Testis (tissue), 3 donors: ENCODE results near the gene HES4. TPM values are rescaled to one million over a fixed set of nuclear protein-coding genes. Genes with fewer than 3 reads are reported as not detected.
"Not testable (repeated sequence)": the region's sequence is repeated elsewhere in the genome, so short reads cannot be mapped to it uniquely, and the experiment has no call there.

ENCODE experiments used
- DNase-seq: peaks from one replicate; pipeline ENCODE4 v3.0.0-alpha.2; 2019
- H3K27ac ChIP-seq, 2 donors: fragments of 200-600 bp; sonication (generic); one replicate each; pipeline ENCODE4 v1.5.1; 2019
- H3K27me3 ChIP-seq: fragments of 200-600 bp; sonication (generic); one replicate; pipeline ENCODE4 v1.5.1; 2019
- H3K36me3 ChIP-seq: fragments of 200-600 bp; sonication (generic); one replicate; pipeline ENCODE4 v1.5.1; 2017; ENCODE audit warnings: low read depth; ENCODE audit errors: missing control alignments
- H3K4me1 ChIP-seq: fragments of 200-600 bp; sonication (generic); one replicate; pipeline ENCODE4 v1.5.1; 2019
- H3K4me3 ChIP-seq, 2 donors: fragments of 200-600 bp; sonication (generic); one replicate each; pipeline ENCODE4 v1.5.1; 2017 to 2019
- H3K9me3 ChIP-seq: fragments of 200-600 bp; sonication (generic); one replicate; pipeline ENCODE4 v1.5.1; 2017
- CTCF ChIP-seq, 3 experiments: fragments of 450-650 bp in 2 of 3; fragments of 200-600 bp in 1 of 3; sonication (generic) in 1 of 3; IDR thresholded peaks; one replicate each; pipeline ENCODE4 v1.5.1; 2016 to 2019; ENCODE audit warnings: antibody characterized with exemption in 3 of 3, mild to moderate bottlenecking in 2 of 3, moderate library complexity in 1 of 3
- POLR2A ChIP-seq: fragments of 450-650 bp; IDR thresholded peaks from one replicate; pipeline ENCODE4 v1.6.1; 2017; ENCODE audit warnings: antibody characterized with exemption, mild to moderate bottlenecking, moderate library complexity
- WGBS, 2 donors: methylation state at CpG; one replicate each; pipeline ENCODE4 v1.1.5; 2018; 5-methylcytosine and 5-hydroxymethylcytosine counted together
- intact Hi-C: fragments of 100-400 bp; cut with DNase I; formaldehyde crosslinking; loops from one replicate; pipeline ENCODE4 v1.15.1; 2023; ENCODE audit warnings: low total_unique reads
- polyA plus RNA-seq: library from polyadenylated mRNA; stranded (reverse); fragments of 350-450 nt; fragmentation: Illumina TruSeq; extraction: RNeasy Lipid Tissue Mini Kit (QIAGEN cat#74804); gene quantifications from one replicate; pipeline ENCODE4 v1.2.3, GENCODE V29; 2014; ENCODE audit warnings: low read depth, low replicate concordance; ENCODE audit not compliant: insufficient read depth
- total RNA-seq, 2 donors: library from RNA; depleted of rRNA; stranded (reverse); fragments of >200 nt; gene quantifications; one replicate each; pipeline ENCODE4 v1.2.3, GENCODE V29; 2016

HES4 gene
- total and polyA plus RNA-seq, 3 donors from 2014 or later: 2.3 to 27.5 (median 26.4) TPM

DNA sequence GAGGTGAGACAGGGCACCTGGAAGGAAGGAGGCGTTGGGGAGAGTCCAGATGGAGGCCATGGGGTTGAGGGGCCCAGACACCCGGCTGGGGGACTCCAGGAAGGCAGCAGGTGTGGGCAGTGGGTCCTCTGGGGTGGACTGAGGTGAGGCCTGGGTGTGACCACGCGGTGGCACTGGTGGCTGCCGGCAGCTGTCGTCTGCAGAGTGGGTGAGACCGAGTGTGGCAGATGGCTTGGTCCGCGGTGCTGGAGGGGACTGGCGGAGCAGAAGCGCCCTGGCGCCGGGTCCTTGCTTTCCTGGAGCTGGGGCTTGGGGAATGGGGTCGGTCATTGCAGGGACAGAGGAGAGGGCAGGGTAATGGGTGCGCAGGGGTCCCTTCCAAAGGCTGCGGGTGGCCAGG is 32.5 kb upstream of the HES4 start:
- intact Hi-C loops: no loop called here
- H3K9me3 ChIP-seq: no peaks in the 10 kb centered on the region
- 37 to 45% methylated on average over 14 to 16 of the region's 16 CpGs for WGBS, 2 donors
- H3K4me1 ChIP-seq: peaks cover 14% of the 10 kb centered on the region
- H3K4me3 ChIP-seq: peak overlapping the region in 1 of 2 donors; percentile 20
- no peak for TF ChIP-seq POLR2A
- TF ChIP-seq CTCF (IDR thresholded peaks at IDR 0.05): no peak
- no peak overlapping the region for H3K27ac ChIP-seq
- DNase-seq: peak; percentile 49
- H3K27me3 ChIP-seq: no peaks in the 10 kb centered on the region
- no peaks in the 10 kb centered on the region for H3K36me3 ChIP-seq

DNA sequence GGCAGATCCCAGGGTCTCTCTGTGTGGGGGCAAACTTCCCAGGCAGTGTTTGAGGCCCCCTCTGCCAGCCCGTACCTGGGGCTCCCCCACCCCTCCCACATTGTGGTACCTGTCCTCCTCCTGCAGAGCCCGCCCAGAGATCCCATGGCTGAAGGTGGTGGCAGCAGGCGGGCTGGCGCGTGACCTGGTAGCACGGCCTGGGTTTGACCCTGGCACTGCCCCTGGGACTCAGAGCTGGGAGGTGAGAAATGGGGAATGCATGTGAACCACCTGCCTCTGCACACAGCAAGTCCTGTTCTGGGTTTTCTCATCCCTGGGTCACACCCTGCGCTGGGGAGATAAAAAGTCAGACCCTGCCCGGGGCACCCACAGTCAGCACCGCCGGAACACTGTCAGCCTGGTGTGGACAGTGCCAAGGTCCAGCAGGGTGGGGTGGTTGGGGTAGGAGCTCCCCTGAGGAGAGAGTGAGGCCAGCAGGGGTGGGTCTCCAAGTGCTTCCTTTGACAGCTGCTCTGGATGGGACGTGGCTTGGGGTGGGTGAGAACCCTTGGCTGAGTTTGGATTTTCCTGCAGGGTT is 31.9 kb upstream of the HES4 start:
- Histone ChIP-seq H3K27me3 (no peaks in the 10 kb centered on the region), H3K4me3 (no peak overlapping the region), H3K9me3 (no peaks in the 10 kb centered on the region), H3K4me1 (peaks cover 14% of the 10 kb centered on the region), H3K27ac (no peak overlapping the region), H3K36me3 (no peaks in the 10 kb centered on the region)
- DNase-seq: no peak
- WGBS, 2 donors: 0 to 71% methylated on average over 1 to 11 of the region's 11 CpGs
- no peak for TF ChIP-seq POLR2A
- TF ChIP-seq CTCF (IDR thresholded peaks at IDR 0.05): no peak
- intact Hi-C loops: no loop called here

DNA sequence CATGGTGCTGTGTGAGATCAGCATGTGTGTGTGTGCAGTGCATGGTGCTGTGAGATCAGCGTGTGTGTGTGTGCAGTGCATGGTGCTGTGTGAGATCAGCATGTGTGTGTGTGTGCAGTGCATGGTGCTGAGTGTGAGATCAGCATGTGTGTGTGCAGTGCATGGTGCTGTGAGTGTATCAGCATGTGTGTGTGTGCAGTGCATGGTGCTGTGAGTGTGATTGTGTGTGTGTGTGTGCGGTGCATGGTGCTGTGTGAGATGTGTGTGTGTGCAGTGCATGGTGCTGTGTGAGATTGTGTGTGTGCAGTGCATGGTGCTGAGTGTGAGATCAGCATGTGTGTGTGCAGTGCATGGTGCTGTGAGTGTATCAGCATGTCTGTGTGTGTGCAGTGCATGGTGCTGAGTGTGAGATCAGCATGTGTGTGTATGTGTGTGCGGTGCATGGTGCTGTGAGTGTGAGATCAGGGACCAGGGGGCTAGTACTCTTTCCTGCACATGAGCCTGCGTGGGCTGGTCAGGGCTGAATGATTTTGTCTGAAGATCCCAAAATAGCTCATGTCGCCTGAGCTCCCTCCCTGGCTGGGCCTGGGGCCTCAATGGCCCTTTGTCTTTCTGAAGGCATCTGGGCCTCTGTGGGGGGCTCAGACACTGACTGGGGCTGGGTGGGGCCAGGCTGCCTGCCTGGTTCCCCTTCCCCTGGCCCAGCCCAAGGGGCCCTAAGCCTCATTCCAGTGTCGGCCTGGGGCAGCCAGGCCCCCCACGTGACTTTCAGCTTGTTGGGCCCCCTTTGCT is 31.2 kb upstream of the HES4 start:
- intact Hi-C loops, DNase-seq, H3K36me3 ChIP-seq, H3K27ac ChIP-seq, H3K27me3 ChIP-seq, H3K4me3 ChIP-seq, H3K9me3 ChIP-seq: not testable (repeated sequence)
- peaks cover 14% of the 10 kb centered on the region for H3K4me1 ChIP-seq
- 50 to 58% methylated on average over 3 to 6 of the region's 7 CpGs for WGBS, 2 donors

- no peaks in the 10 kb centered on the region for H3K36me3 ChIP-seq
- WGBS, 2 donors: 83% methylated on average over 4 to 17 of the region's 17 CpGs
- no peaks in the 10 kb centered on the region for H3K9me3 ChIP-seq
- intact Hi-C loops: no loop called here
- no peak overlapping the region for H3K27ac ChIP-seq
- no peak for DNase-seq
- H3K4me3 ChIP-seq: no peak overlapping the region
- H3K4me1 ChIP-seq: peaks cover 15% of the 10 kb centered on the region
- H3K27me3 ChIP-seq: no peaks in the 10 kb centered on the region
- TF ChIP-seq CTCF (IDR thresholded peaks at IDR 0.05) (no peak), POLR2A (no peak)
Observed at GRCh38 chr1:1027791-1028190, 27.9 kb upstream of the HES4 start.

DNA sequence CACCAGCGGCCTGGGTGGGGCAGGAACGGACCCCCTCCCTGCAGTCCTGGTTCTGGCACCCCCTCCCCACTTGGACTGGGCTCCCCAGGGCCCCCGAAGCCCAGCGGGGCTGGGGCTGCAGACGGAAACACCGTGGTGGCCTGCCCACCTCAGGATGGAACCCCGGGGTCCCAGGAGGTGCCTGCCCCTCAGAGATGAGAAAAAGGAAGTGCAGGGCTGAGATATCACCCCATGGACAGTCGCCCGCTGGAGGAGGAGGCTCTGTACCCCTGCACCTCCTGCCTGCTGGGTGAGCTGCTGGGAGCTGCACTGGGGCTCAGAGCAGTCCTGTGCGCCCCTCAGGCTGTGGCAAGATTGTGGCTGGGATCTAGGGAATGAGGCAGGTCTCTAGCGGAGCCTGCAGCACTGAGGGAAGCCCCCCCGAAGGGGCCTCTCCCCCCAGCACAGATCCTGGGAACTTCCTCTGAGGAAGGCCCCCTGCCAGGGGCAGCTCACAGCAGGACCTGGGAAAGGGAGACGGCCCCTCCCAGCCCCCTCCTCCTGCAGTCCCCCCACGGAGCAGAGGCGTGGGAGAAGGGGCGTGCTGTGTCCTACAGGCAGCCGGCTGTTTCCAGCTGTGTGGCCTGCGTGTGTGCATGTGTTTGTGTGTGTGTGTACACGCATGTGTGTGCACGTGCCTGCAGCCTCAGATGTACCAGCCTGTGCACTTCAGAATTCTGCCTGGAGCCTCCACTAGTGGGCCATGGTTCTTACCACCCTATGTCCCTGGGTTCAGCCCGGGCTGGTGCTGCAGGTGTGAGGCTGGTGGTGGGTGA is 26.9 kb upstream of the HES4 start:
- Histone ChIP-seq H3K4me3 (no peak overlapping the region), H3K9me3 (no peaks in the 10 kb centered on the region), H3K36me3 (no peaks in the 10 kb centered on the region), H3K27me3 (no peaks in the 10 kb centered on the region), H3K4me1 (peaks cover 8% of the 10 kb centered on the region), H3K27ac (no peak overlapping the region)
- intact Hi-C loops: no loop called here
- TF ChIP-seq POLR2A (no peak), CTCF (IDR thresholded peaks at IDR 0.05) (no peak)
- 64 to 82% methylated on average over 10 to 18 of the region's 21 CpGs for WGBS, 2 donors
- no peak for DNase-seq
